Nephron (organoid): Measurements from ENCODE around the gene TEC.

Experiments
- H3K27ac Mint-ChIP-seq, 3 experiments: 2 replicates each; pipeline ENCODE4 v1.8.0; 2020; ENCODE audit warnings: mixed read lengths in 3 of 3, mild to moderate bottlenecking in 2 of 3, moderate library complexity in 1 of 3
- H3K27me3 Mint-ChIP-seq: 2 replicates; pipeline ENCODE4 v1.8.0; 2021; ENCODE audit warnings: low read depth, mild to moderate bottlenecking, moderate library complexity, mixed read lengths
- H3K36me3 Mint-ChIP-seq: 2 replicates; pipeline ENCODE4 v1.8.0; 2020; ENCODE audit warnings: low read depth, mixed read lengths
- H3K4me1 Mint-ChIP-seq: 2 replicates; pipeline ENCODE4 v1.8.0; 2020; ENCODE audit warnings: mixed read lengths
- H3K4me3 Mint-ChIP-seq, 3 experiments: 2 replicates each; pipeline ENCODE4 v1.8.0; 2020; ENCODE audit warnings: mild to moderate bottlenecking in 3 of 3, mixed read lengths in 3 of 3, moderate library complexity in 2 of 3
- H3K9me3 Mint-ChIP-seq: 2 replicates; pipeline ENCODE4 v1.8.0; 2020; ENCODE audit warnings: mixed read lengths
- TF ChIP-seq, protein P1 (sequence below), 3 experiments: fragments of 200-600 bp; sonication (generic); IDR thresholded peaks; one replicate each; pipeline ENCODE4 v1.5.0; 2021; ENCODE audit warnings: antibody characterized with exemption in 3 of 3; ENCODE audit not compliant: unreplicated experiment in 3 of 3

TEC gene

GRCh38 chr4:48124870-48125269 is 144.8 kb downstream of the TEC start:
- H3K9me3 Mint-ChIP-seq, result no peaks in the 10 kb centered on the region
- H3K4me3 Mint-ChIP-seq, result no peak overlapping the region
- no peak overlapping the region for H3K27ac Mint-ChIP-seq
- H3K36me3 Mint-ChIP-seq, result no peaks in the 10 kb centered on the region
- H3K4me1 Mint-ChIP-seq, result peaks cover 17% of the 10 kb centered on the region
- peaks cover 3% of the 10 kb centered on the region for H3K27me3 Mint-ChIP-seq
- TF ChIP-seq, protein P1, sequence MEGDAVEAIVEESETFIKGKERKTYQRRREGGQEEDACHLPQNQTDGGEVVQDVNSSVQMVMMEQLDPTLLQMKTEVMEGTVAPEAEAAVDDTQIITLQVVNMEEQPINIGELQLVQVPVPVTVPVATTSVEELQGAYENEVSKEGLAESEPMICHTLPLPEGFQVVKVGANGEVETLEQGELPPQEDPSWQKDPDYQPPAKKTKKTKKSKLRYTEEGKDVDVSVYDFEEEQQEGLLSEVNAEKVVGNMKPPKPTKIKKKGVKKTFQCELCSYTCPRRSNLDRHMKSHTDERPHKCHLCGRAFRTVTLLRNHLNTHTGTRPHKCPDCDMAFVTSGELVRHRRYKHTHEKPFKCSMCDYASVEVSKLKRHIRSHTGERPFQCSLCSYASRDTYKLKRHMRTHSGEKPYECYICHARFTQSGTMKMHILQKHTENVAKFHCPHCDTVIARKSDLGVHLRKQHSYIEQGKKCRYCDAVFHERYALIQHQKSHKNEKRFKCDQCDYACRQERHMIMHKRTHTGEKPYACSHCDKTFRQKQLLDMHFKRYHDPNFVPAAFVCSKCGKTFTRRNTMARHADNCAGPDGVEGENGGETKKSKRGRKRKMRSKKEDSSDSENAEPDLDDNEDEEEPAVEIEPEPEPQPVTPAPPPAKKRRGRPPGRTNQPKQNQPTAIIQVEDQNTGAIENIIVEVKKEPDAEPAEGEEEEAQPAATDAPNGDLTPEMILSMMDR (IDR thresholded peaks at IDR 0.05; ENCODE audit: unreplicated experiment in 3 of 3), result no peak

GRCh38 chr4:48122756-48123155 is 146.9 kb downstream of the TEC start:
- no peaks in the 10 kb centered on the region for H3K36me3 Mint-ChIP-seq
- TF ChIP-seq, protein P1 (IDR thresholded peaks at IDR 0.05; ENCODE audit: unreplicated experiment in 3 of 3), result no peak
- no peak overlapping the region for H3K4me3 Mint-ChIP-seq
- no peaks in the 10 kb centered on the region for H3K27me3 Mint-ChIP-seq
- H3K4me1 Mint-ChIP-seq, result peaks cover 5% of the 10 kb centered on the region
- no peaks in the 10 kb centered on the region for H3K9me3 Mint-ChIP-seq
- no peak overlapping the region for H3K27ac Mint-ChIP-seq

- no peak overlapping the region for H3K4me3 Mint-ChIP-seq
These were observed 148.5 kb downstream of the TEC start for GRCh38 chr4:48121180-48121579.

GRCh38 chr4:48120132-48120531 is 149.5 kb downstream of the TEC start:
- TF ChIP-seq, protein P1 (IDR thresholded peaks at IDR 0.05; ENCODE audit: unreplicated experiment in 3 of 3), result no peak
- Mint-ChIP-seq H3K9me3 (no peaks in the 10 kb centered on the region), H3K27me3 (no peaks in the 10 kb centered on the region), H3K27ac (no peak overlapping the region), H3K4me1 (no peaks in the 10 kb centered on the region), H3K4me3 (no peak overlapping the region), H3K36me3 (no peaks in the 10 kb centered on the region)

More at GRCh38 chr4:48121180-48121579, 148.5 kb downstream of the TEC start:
- Mint-ChIP-seq H3K27me3 (no peaks in the 10 kb centered on the region), H3K4me1 (no peaks in the 10 kb centered on the region), H3K9me3 (no peaks in the 10 kb centered on the region), H3K27ac (no peak overlapping the region), H3K36me3 (no peaks in the 10 kb centered on the region)
- TF ChIP-seq, protein P1 (IDR thresholded peaks at IDR 0.05; ENCODE audit: unreplicated experiment in 3 of 3), result no peak

- Mint-ChIP-seq H3K27me3 (no peaks in the 10 kb centered on the region), H3K36me3 (no peaks in the 10 kb centered on the region), H3K9me3 (no peaks in the 10 kb centered on the region), H3K4me1 (no peaks in the 10 kb centered on the region), H3K4me3 (no peak overlapping the region), H3K27ac (no peak overlapping the region)
- TF ChIP-seq, protein P1 (IDR thresholded peaks at IDR 0.05; ENCODE audit: unreplicated experiment in 3 of 3), result no peak
These were observed 150.0 kb downstream of the TEC start for GRCh38 chr4:48119646-48120045.

DNA sequence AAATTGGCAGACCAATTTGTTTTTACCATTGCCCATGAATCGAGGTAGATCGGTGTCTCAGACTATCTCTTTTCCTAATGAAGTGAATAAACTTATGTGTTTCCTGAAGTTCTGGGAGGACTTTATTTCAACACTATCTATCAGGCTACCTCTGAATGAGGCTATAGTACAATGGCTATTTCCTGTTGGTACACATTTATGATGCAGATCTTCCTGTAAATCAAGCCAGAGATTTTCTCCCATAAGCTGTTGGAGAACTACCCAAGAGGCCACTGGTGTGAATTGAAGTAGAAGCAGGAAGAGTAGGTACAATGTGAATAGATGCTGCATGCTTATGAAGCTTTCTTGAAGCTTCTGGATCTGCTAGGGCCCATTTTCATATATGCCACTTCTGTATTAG is 151.6 kb downstream of the TEC start:
- Mint-ChIP-seq H3K27me3 (no peaks in the 10 kb centered on the region), H3K27ac (no peak overlapping the region), H3K4me1 (no peaks in the 10 kb centered on the region), H3K4me3 (no peak overlapping the region), H3K36me3 (no peaks in the 10 kb centered on the region), H3K9me3 (no peaks in the 10 kb centered on the region)
- TF ChIP-seq, protein P1 (IDR thresholded peaks at IDR 0.05; ENCODE audit: unreplicated experiment in 3 of 3), result no peak
